Lower lobe of right lung (tissue), 2 donors: Measurements from ENCODE around the gene PCCA. TPM values are rescaled to one million over a fixed set of nuclear protein-coding genes. Genes with fewer than 3 reads are reported as not detected.

Source experiments
- ATAC-seq, 2 donors: fragments of 200-7000 bp; cut with Tn5 transposase; one replicate each; pipeline ENCODE4 v1.9.1; 2020 to 2022; ENCODE audit warnings: mild to moderate bottlenecking in 2 of 2, moderate library complexity in 2 of 2
- DNase-seq: peaks from one replicate; pipeline ENCODE4 v3.0.0-alpha.2; 2020
- H3K27ac ChIP-seq: fragments of 200-600 bp; one replicate; pipeline ENCODE4 v1.8.0; 2022
- H3K27me3 ChIP-seq: fragments of 200-600 bp; one replicate; pipeline ENCODE4 v1.8.0; 2022; ENCODE audit warnings: low read depth
- H3K36me3 ChIP-seq: fragments of 200-600 bp; one replicate; pipeline ENCODE4 v1.8.0; 2022; ENCODE audit warnings: mild to moderate bottlenecking
- H3K4me1 ChIP-seq: fragments of 200-600 bp; one replicate; pipeline ENCODE4 v1.8.0; 2022
- H3K4me3 ChIP-seq: fragments of 200-600 bp; one replicate; pipeline ENCODE4 v1.8.0; 2022; ENCODE audit warnings: mild to moderate bottlenecking
- H3K9me3 ChIP-seq: fragments of 200-600 bp; one replicate; pipeline ENCODE4 v1.8.0; 2022
- CTCF ChIP-seq: fragments of 200-600 bp; IDR thresholded peaks from one replicate; pipeline ENCODE4 v1.8.0; 2022; ENCODE audit warnings: antibody characterized with exemption, mild to moderate bottlenecking
- intact Hi-C: fragments of 100-400 bp; cut with DNase I; formaldehyde crosslinking; loops from one replicate; pipeline ENCODE4 v1.11.0; 2022
- total RNA-seq: library from RNA; stranded (reverse); fragmentation: NEBNext Ultra II Directional; extraction: Animal tissue kit (Norgen Biotek cat#: 25700); gene quantifications from one replicate; pipeline ENCODE4 v1.2.1, GENCODE V29; 2021
- donor health status: DM: no; HTN: yes; CAD: no; lungs with severe emphysema.

PCCA gene
- total RNA-seq, 1 donor from 2014 or later = 37.8 TPM

- DNase-seq (no peak), ATAC-seq (no peak)
- TF ChIP-seq CTCF = no peak
- Histone ChIP-seq H3K36me3 (no peaks in the 10 kb centered on the region), H3K9me3 (no peaks in the 10 kb centered on the region), H3K4me3 (no peak overlapping the region), H3K4me1 (no peaks in the 10 kb centered on the region), H3K27me3 (no peaks in the 10 kb centered on the region), H3K27ac (no peak overlapping the region)
- intact Hi-C loops = no loop called here
These were observed 245.3 kb downstream of the PCCA start for GRCh38 chr13:100334214-100334613.

- intact Hi-C loops = no loop called here
- no peaks in the 10 kb centered on the region for H3K27me3 ChIP-seq
- no peak for DNase-seq
- no peak for ATAC-seq
- TF ChIP-seq CTCF = no peak
- no peaks in the 10 kb centered on the region for H3K36me3 ChIP-seq
- no peaks in the 10 kb centered on the region for H3K4me1 ChIP-seq
- no peaks in the 10 kb centered on the region for H3K9me3 ChIP-seq
- H3K27ac ChIP-seq = no peak overlapping the region
- H3K4me3 ChIP-seq = no peak overlapping the region
These were observed 248.1 kb downstream of the PCCA start for GRCh38 chr13:100336795-100337516.

- no peaks in the 10 kb centered on the region for H3K9me3 ChIP-seq
- H3K36me3 ChIP-seq = no peaks in the 10 kb centered on the region
- no peaks in the 10 kb centered on the region for H3K4me1 ChIP-seq
- TF ChIP-seq CTCF = no peak
- H3K27ac ChIP-seq = no peak overlapping the region
- intact Hi-C loops = no loop called here
- no peaks in the 10 kb centered on the region for H3K27me3 ChIP-seq
- no peak overlapping the region for H3K4me3 ChIP-seq
- no peak for DNase-seq
- ATAC-seq = no peak
These were observed 249.4 kb downstream of the PCCA start for GRCh38 chr13:100338275-100338674.

GRCh38 chr13:100339411-100339940 lies 250.6 kb downstream of the PCCA start:
- Histone ChIP-seq H3K27ac (no peak overlapping the region), H3K9me3 (no peaks in the 10 kb centered on the region), H3K27me3 (no peaks in the 10 kb centered on the region), H3K4me1 (no peaks in the 10 kb centered on the region), H3K36me3 (no peaks in the 10 kb centered on the region), H3K4me3 (no peak overlapping the region)
- intact Hi-C loops = no loop called here
- DNase-seq = no peak
- no peak for ATAC-seq
- TF ChIP-seq CTCF = no peak

GRCh38 chr13:100340865-100341264 lies 252.0 kb downstream of the PCCA start:
- H3K9me3 ChIP-seq = no peaks in the 10 kb centered on the region
- TF ChIP-seq CTCF = no peak
- H3K27me3 ChIP-seq = no peaks in the 10 kb centered on the region
- intact Hi-C loops = no loop called here
- DNase-seq (no peak), ATAC-seq (no peak)
- H3K27ac ChIP-seq = no peak overlapping the region
- no peaks in the 10 kb centered on the region for H3K36me3 ChIP-seq
- no peak overlapping the region for H3K4me3 ChIP-seq
- no peaks in the 10 kb centered on the region for H3K4me1 ChIP-seq
